ENCODE results near the gene ZXDC.

The ZXDC gene

DNA sequence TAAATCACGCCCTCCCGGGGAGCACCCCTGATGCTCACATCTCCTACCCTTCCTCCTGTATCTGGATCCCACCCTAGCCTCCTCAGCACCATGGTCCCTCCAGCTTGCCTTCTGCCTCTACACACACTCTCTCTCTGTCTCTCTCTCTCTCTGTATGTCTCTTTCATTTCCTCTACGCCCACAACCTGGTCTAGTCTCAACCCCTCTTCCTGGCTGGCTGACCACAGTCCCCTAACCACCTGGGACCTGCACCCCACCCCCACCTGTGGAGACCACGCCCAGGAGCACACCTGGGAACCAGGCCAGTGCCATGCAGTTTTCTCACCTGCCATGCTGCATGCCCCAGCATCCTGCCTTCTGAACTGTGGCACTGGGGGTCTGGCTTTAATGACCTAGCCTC lies 84.9 kb downstream of the ZXDC start:
- no peak for DNase-seq

DNA sequence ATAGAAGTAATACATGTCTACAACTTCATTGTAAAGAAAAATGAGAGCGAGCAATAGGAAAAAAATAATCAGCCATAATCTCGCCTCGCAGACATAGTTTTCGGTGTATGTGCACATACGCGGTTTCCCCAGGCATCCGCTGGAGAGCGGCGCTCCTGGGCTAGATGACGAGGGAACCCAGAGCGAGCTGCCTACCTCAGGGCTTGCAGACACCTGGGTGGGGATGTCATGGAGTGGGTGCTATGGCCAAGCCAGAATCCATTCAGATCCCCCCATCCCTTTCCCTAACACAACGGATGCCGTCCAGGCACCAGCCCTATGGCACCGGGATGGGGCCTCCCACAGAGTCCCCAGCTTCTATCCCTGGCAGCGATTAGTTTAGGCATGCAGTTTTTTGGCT lies 85.5 kb downstream of the ZXDC start:
- DNase-seq = no peak

DNA sequence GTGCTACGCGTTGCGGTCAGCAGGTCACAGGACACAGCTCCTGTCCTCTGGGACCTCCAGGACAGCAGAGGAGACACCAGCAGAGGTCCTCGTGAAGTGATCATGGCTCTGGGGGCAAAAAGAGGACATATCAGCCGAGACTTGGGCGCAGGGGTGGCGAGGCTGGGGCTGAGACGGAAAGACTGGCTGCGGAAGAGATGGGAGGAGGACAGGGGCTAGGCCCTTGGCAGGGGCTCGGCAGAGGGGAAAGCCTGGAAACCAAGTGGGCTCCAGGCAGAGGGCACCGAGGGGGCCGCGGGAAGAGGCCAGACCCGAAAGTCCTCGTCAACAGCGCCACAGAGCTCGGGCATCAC lies 85.9 kb downstream of the ZXDC start:
- DNase-seq = no peak

DNA sequence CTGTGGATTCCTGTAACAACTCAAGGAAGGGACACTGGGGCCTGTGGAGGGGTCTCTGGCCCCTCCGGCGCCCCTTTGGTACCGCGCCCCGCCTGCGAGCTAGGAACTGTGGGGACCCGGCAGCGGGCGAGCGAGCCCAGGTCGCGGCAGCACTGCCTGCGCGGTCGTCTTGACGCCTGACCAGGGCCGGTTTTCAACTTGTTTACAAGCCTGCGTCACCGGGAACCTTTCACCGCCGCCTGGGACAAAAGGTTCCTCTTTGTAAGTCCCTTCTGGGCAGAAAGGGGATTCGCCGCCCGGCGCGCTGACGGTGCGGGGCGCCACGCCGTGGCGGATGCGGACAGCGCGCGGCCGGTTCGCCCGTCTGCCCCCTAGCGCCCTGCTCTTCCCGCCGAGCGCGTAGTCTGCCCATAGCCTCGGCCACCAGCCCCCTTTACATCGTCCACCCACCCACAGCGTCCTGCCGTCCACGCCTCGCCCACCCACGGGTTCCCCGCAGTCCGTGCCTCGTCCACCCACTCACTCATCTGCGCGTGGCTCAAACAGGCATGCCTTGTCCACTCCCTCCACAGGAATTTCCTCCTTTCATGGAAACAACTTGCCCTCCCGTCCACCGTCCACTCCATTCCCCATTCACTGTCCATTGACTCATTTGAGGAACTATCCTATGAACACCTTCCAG lies 86.4 kb downstream of the ZXDC start:
- DNase-seq = peak; percentile 67

All from stimulated activated CD8-positive, alpha-beta memory T cell treated with anti-CD3 and anti-CD28 coated beads, Interleukin-4, amount 100 ng/mL, for 48 hours (primary cell).